ENCODE results near the gene CDC42EP2.
A peak's percentile ranks its signal among the peaks of the same experiment; 100 is the strongest.

GRCh38 chr11:65274735-65275682, 39.7 kb upstream of the CDC42EP2 start:
- TF ChIP-seq CTCF (IDR thresholded peaks at IDR 0.05) (peak in 1 of 3 donors; percentile 75), POLR2A (IDR thresholded peaks at IDR 0.05) (no peak)

All from lower leg skin (tissue), 3 donors.